AG09319 (cell line): ENCODE measurements around the gene CCDC51.
"Not testable (repeated sequence)": the region's sequence is repeated elsewhere in the genome, so short reads cannot be mapped to it uniquely, and the experiment has no call there.

Experiments
- DNase-seq: peaks from one replicate; pipeline ENCODE4 v3.0.0-alpha.2; 2010; ENCODE audit warnings: low read depth; ENCODE audit errors: extremely low read depth
- CTCF ChIP-seq: IDR thresholded peaks from 2 replicates; pipeline ENCODE4 v1.5.1; 2011; ENCODE audit warnings: low read depth, mild to moderate bottlenecking, inconsistent platforms, low read length, moderate library complexity

Gene CCDC51

GRCh38 chr3:48465237-48465530 lies 25.3 kb upstream of the CCDC51 start:
- no peak for TF ChIP-seq CTCF
- DNase-seq = no peak

GRCh38 chr3:48464713-48465221 lies 24.8 kb upstream of the CCDC51 start:
- TF ChIP-seq CTCF = no peak
- no peak for DNase-seq

GRCh38 chr3:48463703-48464102 lies 23.8 kb upstream of the CCDC51 start:
- TF ChIP-seq CTCF = no peak
- DNase-seq = no peak

- DNase-seq = not testable (repeated sequence)
Measured at GRCh38 chr3:48461767-48462166, 21.8 kb upstream of the CCDC51 start.

- DNase-seq = no peak
- TF ChIP-seq CTCF = no peak
Measured at GRCh38 chr3:48460517-48460902, 20.6 kb upstream of the CCDC51 start.

- DNase-seq = no peak
- no peak for TF ChIP-seq CTCF
Measured at GRCh38 chr3:48459773-48460516, 20.0 kb upstream of the CCDC51 start.

GRCh38 chr3:48459331-48459730 lies 19.4 kb upstream of the CCDC51 start:
- TF ChIP-seq CTCF = no peak
- no peak for DNase-seq

- DNase-seq = no peak
- no peak for TF ChIP-seq CTCF
Measured at GRCh38 chr3:48456456-48456855, 16.5 kb upstream of the CCDC51 start.
